Gastroesophageal sphincter (tissue), 3 donors: ENCODE results near the gene TBL2.

ENCODE experiments used
- CTCF ChIP-seq, 4 experiments: fragments of 200-600 bp in 2 of 4; fragments of 450-650 bp in 2 of 4; sonication (generic) in 1 of 4; IDR thresholded peaks; one replicate each; pipeline ENCODE4 v1.5.1; 2017 to 2019; ENCODE audit warnings: antibody characterized with exemption in 4 of 4, mild to moderate bottlenecking in 2 of 4, moderate library complexity in 2 of 4
- EP300 ChIP-seq: sonication (generic); formaldehyde crosslinking; IDR thresholded peaks from one replicate; pipeline ENCODE4 v1.6.1; 2017; ENCODE audit warnings: antibody characterized with exemption, mild to moderate bottlenecking
- POLR2A ChIP-seq, 2 donors: fragments of 450-650 bp; IDR thresholded peaks; one replicate each; pipeline ENCODE4 v1.6.1; 2017; ENCODE audit warnings: antibody characterized with exemption in 2 of 2, mild to moderate bottlenecking in 2 of 2, moderate library complexity in 1 of 2
- POLR2AphosphoS5 ChIP-seq: sonication (generic); formaldehyde crosslinking; IDR thresholded peaks from one replicate; pipeline ENCODE4 v1.6.1; 2017; ENCODE audit warnings: antibody characterized with exemption

GRCh38 chr7:73622909-73623797 lies 44.8 kb upstream of the TBL2 start:
- no peak for TF ChIP-seq CTCF (IDR thresholded peaks at IDR 0.05)
- TF ChIP-seq POLR2A (IDR thresholded peaks at IDR 0.05), result peak in 1 of 2 donors; percentile 24
- peak; percentile 14 for TF ChIP-seq POLR2AphosphoS5
- no peak for TF ChIP-seq EP300
